HCT116 (cell line): ENCODE data around the gene PRICKLE1.

Source experiments
- EGR1 ChIP-seq: IDR thresholded peaks from 2 replicates; pipeline ENCODE4 v1.6.1; 2012; ENCODE audit warnings: low read depth
- POLR2A ChIP-seq: IDR thresholded peaks from 2 replicates; pipeline ENCODE4 v1.7.0; 2011; ENCODE audit warnings: borderline replicate concordance; ENCODE audit not compliant: insufficient read depth, insufficient read length; ENCODE audit errors: extremely low read depth
- POLR2AphosphoS5 ChIP-seq: IDR thresholded peaks from 2 replicates; pipeline ENCODE4 v1.6.1; 2011; ENCODE audit warnings: mild to moderate bottlenecking, low read depth, low read length, moderate library complexity
- SIN3A ChIP-seq: IDR thresholded peaks from 2 replicates; pipeline ENCODE4 v1.6.1; 2012; ENCODE audit warnings: low read depth
- TCF7L2 ChIP-seq: IDR thresholded peaks from 2 replicates; pipeline ENCODE4 v1.7.0; 2011; ENCODE audit warnings: borderline replicate concordance, inconsistent platforms; ENCODE audit not compliant: insufficient read depth, insufficient read length; ENCODE audit errors: extremely low read depth
- YY1 ChIP-seq: IDR thresholded peaks from 2 replicates; pipeline ENCODE4 v1.6.1; 2011; ENCODE audit warnings: low read length, low read depth, moderate library complexity, mild to moderate bottlenecking; ENCODE audit not compliant: insufficient replicate concordance; ENCODE audit errors: extremely low read depth
- ZFX ChIP-seq: fragments of 450-650 bp; IDR thresholded peaks from 2 replicates; pipeline ENCODE4 v1.6.1; 2017
- ZNF274 ChIP-seq: fragments of 200-500 bp; sonication (Bioruptor generic); IDR thresholded peaks from 2 replicates; pipeline ENCODE4 v1.6.1; 2014; ENCODE audit warnings: mild to moderate bottlenecking, low read depth, low read length, inconsistent platforms
- TF ChIP-seq, protein P1 (sequence below), 3 experiments: fragments of 200-600 bp in 1 of 3; sonication (generic) in 1 of 3; IDR thresholded peaks in 2 of 3; conservative IDR thresholded peaks in 1 of 3; 2 replicates each; pipeline ENCODE4 v1.5.1; 2012 to 2017; ENCODE audit warnings: low read depth in 2 of 3, low read length in 2 of 3, antibody characterized with exemption in 1 of 3, borderline replicate concordance in 1 of 3, control low read depth in 1 of 3, mild to moderate bottlenecking in 1 of 3, mixed read lengths in 1 of 3, mixed run types in 1 of 3, moderate library complexity in 1 of 3; ENCODE audit not compliant: insufficient read depth in 1 of 3
- TF ChIP-seq, protein P2 (sequence below): IDR thresholded peaks from 2 replicates; pipeline ENCODE4 v1.6.1; 2012
- TF ChIP-seq, protein P3 (sequence below): IDR thresholded peaks from 2 replicates; pipeline ENCODE4 v1.6.1; 2012; ENCODE audit warnings: low read depth
- TF ChIP-seq, protein P4 (sequence below): IDR thresholded peaks from 2 replicates; pipeline ENCODE4 v1.6.1; 2011; ENCODE audit warnings: mild to moderate bottlenecking, low read length, moderate library complexity; ENCODE audit not compliant: insufficient replicate concordance; ENCODE audit errors: extremely low read depth

DNA sequence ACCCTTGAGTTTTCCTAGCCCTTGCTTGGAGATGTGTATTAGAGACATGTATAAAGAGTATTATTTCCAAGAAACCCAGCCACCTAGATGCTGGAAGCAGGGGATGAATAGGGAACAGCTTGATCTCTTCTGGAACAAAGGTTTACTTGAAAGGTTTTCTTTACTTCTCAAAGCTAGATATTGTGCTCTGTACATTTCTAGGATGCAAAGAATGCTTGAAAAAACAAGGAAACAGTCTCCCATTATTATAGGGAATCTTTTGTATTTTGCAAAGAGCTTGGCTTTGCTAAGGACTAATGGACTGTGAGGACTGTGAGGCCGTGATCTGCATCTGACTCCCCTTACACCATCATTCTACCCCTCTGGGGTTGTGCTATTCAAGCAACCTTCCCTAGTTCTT, 77.9 kb downstream of the PRICKLE1 start:
- TF ChIP-seq, protein P1, sequence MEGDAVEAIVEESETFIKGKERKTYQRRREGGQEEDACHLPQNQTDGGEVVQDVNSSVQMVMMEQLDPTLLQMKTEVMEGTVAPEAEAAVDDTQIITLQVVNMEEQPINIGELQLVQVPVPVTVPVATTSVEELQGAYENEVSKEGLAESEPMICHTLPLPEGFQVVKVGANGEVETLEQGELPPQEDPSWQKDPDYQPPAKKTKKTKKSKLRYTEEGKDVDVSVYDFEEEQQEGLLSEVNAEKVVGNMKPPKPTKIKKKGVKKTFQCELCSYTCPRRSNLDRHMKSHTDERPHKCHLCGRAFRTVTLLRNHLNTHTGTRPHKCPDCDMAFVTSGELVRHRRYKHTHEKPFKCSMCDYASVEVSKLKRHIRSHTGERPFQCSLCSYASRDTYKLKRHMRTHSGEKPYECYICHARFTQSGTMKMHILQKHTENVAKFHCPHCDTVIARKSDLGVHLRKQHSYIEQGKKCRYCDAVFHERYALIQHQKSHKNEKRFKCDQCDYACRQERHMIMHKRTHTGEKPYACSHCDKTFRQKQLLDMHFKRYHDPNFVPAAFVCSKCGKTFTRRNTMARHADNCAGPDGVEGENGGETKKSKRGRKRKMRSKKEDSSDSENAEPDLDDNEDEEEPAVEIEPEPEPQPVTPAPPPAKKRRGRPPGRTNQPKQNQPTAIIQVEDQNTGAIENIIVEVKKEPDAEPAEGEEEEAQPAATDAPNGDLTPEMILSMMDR (IDR thresholded peaks at IDR 0.05 in 2 of 3, conservative IDR thresholded peaks at IDR 0.05 in 1 of 3; ENCODE audit: borderline replicate concordance in 1 of 3, insufficient read depth in 1 of 3, low read depth in 2 of 3, low read length in 2 of 3) = no peak
- TF ChIP-seq TCF7L2 (no peak), POLR2A (no peak), ZNF274 (no peak), ZFX (no peak), YY1 (no peak), SIN3A (no peak), POLR2AphosphoS5 (no peak), EGR1 (no peak)
- TF ChIP-seq, protein P2, sequence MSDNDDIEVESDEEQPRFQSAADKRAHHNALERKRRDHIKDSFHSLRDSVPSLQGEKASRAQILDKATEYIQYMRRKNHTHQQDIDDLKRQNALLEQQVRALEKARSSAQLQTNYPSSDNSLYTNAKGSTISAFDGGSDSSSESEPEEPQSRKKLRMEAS = no peak
- TF ChIP-seq, protein P3, sequence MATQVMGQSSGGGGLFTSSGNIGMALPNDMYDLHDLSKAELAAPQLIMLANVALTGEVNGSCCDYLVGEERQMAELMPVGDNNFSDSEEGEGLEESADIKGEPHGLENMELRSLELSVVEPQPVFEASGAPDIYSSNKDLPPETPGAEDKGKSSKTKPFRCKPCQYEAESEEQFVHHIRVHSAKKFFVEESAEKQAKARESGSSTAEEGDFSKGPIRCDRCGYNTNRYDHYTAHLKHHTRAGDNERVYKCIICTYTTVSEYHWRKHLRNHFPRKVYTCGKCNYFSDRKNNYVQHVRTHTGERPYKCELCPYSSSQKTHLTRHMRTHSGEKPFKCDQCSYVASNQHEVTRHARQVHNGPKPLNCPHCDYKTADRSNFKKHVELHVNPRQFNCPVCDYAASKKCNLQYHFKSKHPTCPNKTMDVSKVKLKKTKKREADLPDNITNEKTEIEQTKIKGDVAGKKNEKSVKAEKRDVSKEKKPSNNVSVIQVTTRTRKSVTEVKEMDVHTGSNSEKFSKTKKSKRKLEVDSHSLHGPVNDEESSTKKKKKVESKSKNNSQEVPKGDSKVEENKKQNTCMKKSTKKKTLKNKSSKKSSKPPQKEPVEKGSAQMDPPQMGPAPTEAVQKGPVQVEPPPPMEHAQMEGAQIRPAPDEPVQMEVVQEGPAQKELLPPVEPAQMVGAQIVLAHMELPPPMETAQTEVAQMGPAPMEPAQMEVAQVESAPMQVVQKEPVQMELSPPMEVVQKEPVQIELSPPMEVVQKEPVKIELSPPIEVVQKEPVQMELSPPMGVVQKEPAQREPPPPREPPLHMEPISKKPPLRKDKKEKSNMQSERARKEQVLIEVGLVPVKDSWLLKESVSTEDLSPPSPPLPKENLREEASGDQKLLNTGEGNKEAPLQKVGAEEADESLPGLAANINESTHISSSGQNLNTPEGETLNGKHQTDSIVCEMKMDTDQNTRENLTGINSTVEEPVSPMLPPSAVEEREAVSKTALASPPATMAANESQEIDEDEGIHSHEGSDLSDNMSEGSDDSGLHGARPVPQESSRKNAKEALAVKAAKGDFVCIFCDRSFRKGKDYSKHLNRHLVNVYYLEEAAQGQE = no peak
- TF ChIP-seq, protein P4, sequence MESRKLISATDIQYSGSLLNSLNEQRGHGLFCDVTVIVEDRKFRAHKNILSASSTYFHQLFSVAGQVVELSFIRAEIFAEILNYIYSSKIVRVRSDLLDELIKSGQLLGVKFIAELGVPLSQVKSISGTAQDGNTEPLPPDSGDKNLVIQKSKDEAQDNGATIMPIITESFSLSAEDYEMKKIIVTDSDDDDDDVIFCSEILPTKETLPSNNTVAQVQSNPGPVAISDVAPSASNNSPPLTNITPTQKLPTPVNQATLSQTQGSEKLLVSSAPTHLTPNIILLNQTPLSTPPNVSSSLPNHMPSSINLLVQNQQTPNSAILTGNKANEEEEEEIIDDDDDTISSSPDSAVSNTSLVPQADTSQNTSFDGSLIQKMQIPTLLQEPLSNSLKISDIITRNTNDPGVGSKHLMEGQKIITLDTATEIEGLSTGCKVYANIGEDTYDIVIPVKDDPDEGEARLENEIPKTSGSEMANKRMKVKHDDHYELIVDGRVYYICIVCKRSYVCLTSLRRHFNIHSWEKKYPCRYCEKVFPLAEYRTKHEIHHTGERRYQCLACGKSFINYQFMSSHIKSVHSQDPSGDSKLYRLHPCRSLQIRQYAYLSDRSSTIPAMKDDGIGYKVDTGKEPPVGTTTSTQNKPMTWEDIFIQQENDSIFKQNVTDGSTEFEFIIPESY = no peak
